Tibial artery (tissue), 4 donors: ENCODE data around the gene SPRY1.

Experiments
- DNase-seq, 2 donors: peaks; one replicate each; pipeline ENCODE4 v3.0.0-alpha.2; 2019
- H3K27ac ChIP-seq, 2 donors: fragments of 200-600 bp; sonication (generic) in 1 of 2; 1 replicate in 1 of 2; 2 replicates in 1 of 2; pipeline ENCODE4 v1.5.1; 2018 to 2019; ENCODE audit warnings: mild to moderate bottlenecking in 1 of 2
- H3K27me3 ChIP-seq, 2 donors: fragments of 200-600 bp; sonication (generic) in 1 of 2; one replicate each; pipeline versions ENCODE4 v1.5.1 to v1.6.0; 2016 to 2019
- H3K36me3 ChIP-seq, 3 donors: fragments of 200-600 bp; sonication (generic) in 2 of 3; one replicate each; pipeline ENCODE4 v1.5.1; 2016 to 2019; ENCODE audit warnings: mild to moderate bottlenecking in 2 of 3
- H3K4me1 ChIP-seq, 4 donors: fragments of 200-600 bp; sonication (generic) in 2 of 4; 1 replicate in 3 of 4; 2 replicates in 1 of 4; pipeline ENCODE4 v1.5.1; 2016 to 2019
- H3K4me3 ChIP-seq, 2 donors: fragments of 200-600 bp; sonication (generic) in 1 of 2; 1 replicate in 1 of 2; 2 replicates in 1 of 2; pipeline ENCODE4 v1.5.1; 2018 to 2019; ENCODE audit warnings: mild to moderate bottlenecking in 2 of 2
- H3K9me3 ChIP-seq, 3 donors: fragments of 200-600 bp; sonication (generic) in 1 of 3; one replicate each; pipeline ENCODE4 v1.5.1; 2016 to 2019
- CTCF ChIP-seq, 2 experiments: fragments of 200-600 bp in 1 of 2; fragments of 450-650 bp in 1 of 2; IDR thresholded peaks; one replicate each; pipeline ENCODE4 v1.5.1; 2017 to 2019; ENCODE audit warnings: antibody characterized with exemption in 2 of 2, mild to moderate bottlenecking in 1 of 2, moderate library complexity in 1 of 2
- intact Hi-C: fragments of 100-400 bp; cut with DNase I; formaldehyde crosslinking; loops from one replicate; pipeline ENCODE4 v1.15.0; 2023; ENCODE audit warnings: low total_unique reads

SPRY1 gene

GRCh38 chr4:123354701-123355100, 41.9 kb upstream of the SPRY1 start:
- peaks cover 0 to 7% (median 0%) of the 10 kb centered on the region in 4 donors for H3K4me1 ChIP-seq

GRCh38 chr4:123356921-123357320, 39.7 kb upstream of the SPRY1 start:
- no peaks in the 10 kb centered on the region for H3K27me3 ChIP-seq
- no peak for TF ChIP-seq CTCF (IDR thresholded peaks at IDR 0.05)
- H3K27ac ChIP-seq, result no peak overlapping the region
- no peaks in the 10 kb centered on the region for H3K9me3 ChIP-seq
- no peak for DNase-seq
- intact Hi-C loops, result no loop called here
- H3K36me3 ChIP-seq, result no peaks in the 10 kb centered on the region
- no peak overlapping the region for H3K4me3 ChIP-seq
- H3K4me1 ChIP-seq, result peaks cover 0 to 17% (median 10%) of the 10 kb centered on the region in 4 donors

More at GRCh38 chr4:123354701-123355100, 41.9 kb upstream of the SPRY1 start:
- Histone ChIP-seq H3K9me3 (no peaks in the 10 kb centered on the region), H3K27ac (no peak overlapping the region), H3K4me3 (no peak overlapping the region), H3K36me3 (no peaks in the 10 kb centered on the region), H3K27me3 (no peaks in the 10 kb centered on the region)
- DNase-seq, result no peak
- no peak for TF ChIP-seq CTCF (IDR thresholded peaks at IDR 0.05)
- intact Hi-C loops, result no loop called here

GRCh38 chr4:123359449-123360315, 36.9 kb upstream of the SPRY1 start:
- peak overlapping the region in 1 of 2 donors; percentile 80 for H3K27ac ChIP-seq

GRCh38 chr4:123361195-123361861, 35.3 kb upstream of the SPRY1 start:
- H3K27me3 ChIP-seq, result no peaks in the 10 kb centered on the region
- TF ChIP-seq CTCF (IDR thresholded peaks at IDR 0.05), result no peak
- H3K27ac ChIP-seq, result peak overlapping the region; percentile 75 to 80
- H3K4me3 ChIP-seq, result no peak overlapping the region
- no peak for DNase-seq
- H3K4me1 ChIP-seq, result peaks cover 0 to 21% (median 7%) of the 10 kb centered on the region in 4 donors
- no peaks in the 10 kb centered on the region for H3K9me3 ChIP-seq
- H3K36me3 ChIP-seq, result no peaks in the 10 kb centered on the region
- intact Hi-C loops, result no loop called here

More at GRCh38 chr4:123359449-123360315, 36.9 kb upstream of the SPRY1 start:
- no peaks in the 10 kb centered on the region for H3K36me3 ChIP-seq
- peaks cover 0 to 21% (median 7%) of the 10 kb centered on the region in 4 donors for H3K4me1 ChIP-seq
- TF ChIP-seq CTCF (IDR thresholded peaks at IDR 0.05), result no peak
- DNase-seq, result no peak
- no peaks in the 10 kb centered on the region for H3K27me3 ChIP-seq
- H3K9me3 ChIP-seq, result no peaks in the 10 kb centered on the region
- intact Hi-C loops, result no loop called here
- H3K4me3 ChIP-seq, result no peak overlapping the region

GRCh38 chr4:123362103-123362502, 34.5 kb upstream of the SPRY1 start:
- intact Hi-C loops, result no loop called here
- H3K27me3 ChIP-seq, result no peaks in the 10 kb centered on the region
- H3K4me1 ChIP-seq, result peaks cover 0 to 21% (median 7%) of the 10 kb centered on the region in 4 donors
- DNase-seq, result no peak
- TF ChIP-seq CTCF (IDR thresholded peaks at IDR 0.05), result no peak
- H3K27ac ChIP-seq, result peak overlapping the region; percentile 75 to 80
- H3K36me3 ChIP-seq, result no peaks in the 10 kb centered on the region
- no peaks in the 10 kb centered on the region for H3K9me3 ChIP-seq
- no peak overlapping the region for H3K4me3 ChIP-seq
